WERI-Rb-1 (cell line): ENCODE data around the gene GFOD1.

Source experiments
- DNase-seq: peaks from one replicate; pipeline ENCODE4 v3.0.0-alpha.2; 2020
- H3K27ac ChIP-seq: fragments of 250-450 bp; sonication (Bioruptor Pico); 2 replicates; pipeline ENCODE4 v1.5.1; 2020; ENCODE audit warnings: mild to moderate bottlenecking, moderate library complexity
- H3K27me3 ChIP-seq: fragments of 250-450 bp; sonication (Bioruptor Pico); 2 replicates; pipeline ENCODE4 v1.5.1; 2021; ENCODE audit warnings: mild to moderate bottlenecking, low read depth, moderate library complexity; ENCODE audit not compliant: insufficient read depth, severe bottlenecking
- H3K36me3 ChIP-seq: fragments of 250-450 bp; sonication (Bioruptor Pico); 2 replicates; pipeline ENCODE4 v1.5.1; 2020; ENCODE audit warnings: mild to moderate bottlenecking, moderate library complexity
- H3K4me3 ChIP-seq: 2 replicates; pipeline ENCODE4 v1.5.1; 2011; ENCODE audit warnings: low read depth, mild to moderate bottlenecking, control low read depth, low read length
- H3K9me3 ChIP-seq: fragments of 250-450 bp; sonication (Bioruptor Pico); 2 replicates; pipeline ENCODE4 v1.5.1; 2021; ENCODE audit warnings: mild to moderate bottlenecking, moderate library complexity; ENCODE audit not compliant: severe bottlenecking
- CTCF ChIP-seq: IDR thresholded peaks from 2 replicates; pipeline ENCODE4 v1.5.1; 2011; ENCODE audit warnings: low read depth, mild to moderate bottlenecking, control low read depth, inconsistent platforms, low read length

GFOD1 gene

DNA sequence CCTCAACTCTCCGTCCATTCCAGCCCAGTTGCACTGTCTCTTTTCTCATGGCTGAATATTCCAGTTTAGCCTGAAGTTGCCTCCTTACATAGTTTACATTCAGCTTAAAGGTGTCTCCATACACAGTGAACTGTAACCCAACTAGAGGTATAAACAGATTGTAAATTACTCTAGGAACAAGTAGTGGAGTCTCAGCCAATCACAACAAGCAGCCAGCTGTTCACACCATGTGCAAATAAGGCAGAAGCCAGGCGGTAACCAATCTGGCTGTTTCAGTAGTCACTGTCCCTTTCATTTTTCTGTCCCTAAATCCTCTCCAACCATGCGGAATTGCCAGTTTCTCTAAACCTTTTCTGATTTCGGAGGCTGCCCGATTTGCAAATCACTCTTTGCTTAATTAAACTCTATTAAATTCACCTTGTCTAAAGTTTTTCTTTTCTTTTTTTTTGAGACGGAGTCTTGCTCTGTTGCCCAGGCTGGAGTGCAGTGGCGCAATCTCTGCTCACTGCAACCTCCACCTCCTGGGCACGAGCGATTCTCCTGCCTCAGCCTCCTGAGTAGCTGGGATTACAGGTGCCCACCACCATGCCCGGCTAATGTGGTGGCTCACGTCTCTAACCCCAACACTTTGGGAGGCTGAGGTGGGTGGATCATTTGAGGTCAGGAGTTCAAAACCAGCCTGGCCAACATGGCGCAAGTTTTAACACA, 37.6 kb upstream of the GFOD1 start:
- TF ChIP-seq CTCF = no peak
- Histone ChIP-seq H3K36me3 (no peaks in the 10 kb centered on the region), H3K9me3 (peaks cover 2% of the 10 kb centered on the region), H3K27ac (no peak overlapping the region), H3K27me3 (no peaks in the 10 kb centered on the region), H3K4me3 (no peak overlapping the region)
- no peak for DNase-seq

- Histone ChIP-seq H3K9me3 (peaks cover 9% of the 10 kb centered on the region), H3K27me3 (no peaks in the 10 kb centered on the region), H3K4me3 (no peak overlapping the region), H3K36me3 (no peaks in the 10 kb centered on the region), H3K27ac (no peak overlapping the region)
- TF ChIP-seq CTCF = no peak
- DNase-seq = no peak
Measured at GRCh38 chr6:13523826-13524622, 36.6 kb upstream of the GFOD1 start.

- H3K9me3 ChIP-seq = peaks cover 9% of the 10 kb centered on the region
- no peak overlapping the region for H3K27ac ChIP-seq
- TF ChIP-seq CTCF = no peak
- H3K27me3 ChIP-seq = no peaks in the 10 kb centered on the region
- DNase-seq = no peak
- H3K4me3 ChIP-seq = no peak overlapping the region
- no peaks in the 10 kb centered on the region for H3K36me3 ChIP-seq
Measured at GRCh38 chr6:13522656-13523055, 35.3 kb upstream of the GFOD1 start.

DNA sequence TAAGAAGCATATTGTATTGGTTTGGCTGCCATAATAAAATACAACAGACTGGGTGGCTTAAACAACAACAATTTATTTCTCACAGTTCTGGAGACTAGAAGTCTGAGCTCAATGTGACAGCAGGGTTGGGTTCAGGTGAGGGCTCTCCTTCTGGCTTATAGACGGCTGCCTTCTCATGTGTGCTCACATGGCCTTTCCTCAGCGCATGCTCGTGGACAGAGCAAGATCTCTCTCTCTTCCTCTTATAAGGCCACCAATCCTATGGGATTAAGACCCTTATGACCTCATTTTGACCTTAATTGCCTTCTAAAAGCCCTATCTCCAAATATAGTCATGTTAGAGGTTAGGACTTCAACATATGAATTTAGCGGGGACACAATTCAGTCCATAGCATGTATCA, 32.4 kb upstream of the GFOD1 start:
- Histone ChIP-seq H3K36me3 (no peaks in the 10 kb centered on the region), H3K9me3 (peaks cover 9% of the 10 kb centered on the region), H3K27ac (no peak overlapping the region), H3K27me3 (no peaks in the 10 kb centered on the region), H3K4me3 (no peak overlapping the region)
- DNase-seq = peak; percentile 65
- TF ChIP-seq CTCF = no peak

DNA sequence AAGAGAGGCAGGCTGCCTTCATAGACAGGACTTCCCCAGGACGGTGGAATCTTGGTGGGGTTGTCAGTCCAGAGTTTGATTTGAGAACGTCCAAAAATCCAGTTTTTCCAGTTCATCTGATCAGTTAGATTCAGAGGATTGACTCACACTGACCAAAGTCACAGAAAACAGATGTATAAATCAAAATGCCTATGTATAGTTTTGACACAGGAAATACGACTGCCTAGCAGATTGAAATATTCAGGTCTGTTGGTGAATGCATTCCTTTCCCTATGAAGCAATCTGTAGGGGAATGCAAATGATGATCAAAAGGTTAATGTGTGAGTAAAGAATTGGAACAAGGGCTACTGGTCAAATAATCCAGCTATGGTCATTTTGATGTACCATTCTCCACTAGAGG, 29.7 kb upstream of the GFOD1 start:
- peaks cover 9% of the 10 kb centered on the region for H3K9me3 ChIP-seq
- H3K36me3 ChIP-seq = no peaks in the 10 kb centered on the region
- no peak overlapping the region for H3K4me3 ChIP-seq
- TF ChIP-seq CTCF = no peak
- no peak overlapping the region for H3K27ac ChIP-seq
- no peaks in the 10 kb centered on the region for H3K27me3 ChIP-seq
- no peak for DNase-seq
